HK-2 (cell line): ENCODE data around the gene NLGN2.
A peak's percentile ranks its signal among the peaks of the same experiment; 100 is the strongest.

Source experiments
- DNase-seq: peaks from one replicate; pipeline ENCODE4 v3.0.0-alpha.2; 2018; ENCODE audit not compliant: unreplicated experiment

NLGN2 gene

DNA sequence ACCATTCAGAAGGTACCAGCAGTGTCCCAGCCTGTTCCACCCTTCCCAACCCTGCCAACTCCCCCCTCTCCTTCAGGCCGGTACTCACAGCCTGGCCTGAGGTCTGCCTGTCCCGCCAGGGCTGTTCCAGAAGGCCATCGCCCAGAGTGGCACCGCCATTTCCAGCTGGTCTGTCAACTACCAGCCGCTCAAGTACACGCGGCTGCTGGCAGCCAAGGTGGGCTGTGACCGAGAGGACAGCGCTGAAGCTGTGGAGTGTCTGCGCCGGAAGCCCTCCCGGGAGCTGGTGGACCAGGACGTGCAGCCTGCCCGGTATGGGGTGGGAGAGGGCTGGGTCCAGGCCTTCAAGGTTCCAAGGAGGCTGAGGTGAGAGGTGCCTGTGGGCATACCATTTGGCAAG is 7.2 kb downstream of the NLGN2 start:
- no peak for DNase-seq

DNA sequence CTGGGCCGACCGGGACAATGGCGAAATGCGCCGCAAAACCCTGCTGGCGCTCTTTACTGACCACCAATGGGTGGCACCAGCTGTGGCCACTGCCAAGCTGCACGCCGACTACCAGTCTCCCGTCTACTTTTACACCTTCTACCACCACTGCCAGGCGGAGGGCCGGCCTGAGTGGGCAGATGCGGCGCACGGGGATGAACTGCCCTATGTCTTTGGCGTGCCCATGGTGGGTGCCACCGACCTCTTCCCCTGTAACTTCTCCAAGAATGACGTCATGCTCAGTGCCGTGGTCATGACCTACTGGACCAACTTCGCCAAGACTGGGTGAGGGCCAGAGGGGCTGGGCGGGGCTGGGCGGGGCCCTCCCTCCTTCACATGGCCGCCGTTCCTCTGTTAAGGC is 8.1 kb downstream of the NLGN2 start:
- DNase-seq: no peak

DNA sequence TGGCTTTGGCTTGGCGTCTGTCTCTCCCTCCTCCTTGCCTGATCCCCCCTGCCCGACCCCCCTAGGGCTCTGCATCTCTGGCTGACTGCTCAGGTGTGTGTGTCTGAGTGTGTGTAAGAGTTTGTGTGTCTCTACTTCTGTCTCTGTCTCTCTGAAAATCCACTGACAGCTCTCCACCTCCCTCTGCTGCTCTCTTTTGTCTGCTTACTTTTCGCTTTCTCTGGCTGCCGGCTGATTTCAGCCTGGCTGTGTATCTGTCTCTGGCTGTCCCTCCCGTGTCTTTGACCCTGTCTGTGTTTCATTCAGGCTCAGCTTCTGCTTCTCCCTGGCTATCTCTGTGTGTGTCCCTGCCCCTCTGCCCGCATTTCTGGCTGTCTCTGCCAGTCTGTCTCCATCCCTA is 8.7 kb downstream of the NLGN2 start:
- no peak for DNase-seq

DNA sequence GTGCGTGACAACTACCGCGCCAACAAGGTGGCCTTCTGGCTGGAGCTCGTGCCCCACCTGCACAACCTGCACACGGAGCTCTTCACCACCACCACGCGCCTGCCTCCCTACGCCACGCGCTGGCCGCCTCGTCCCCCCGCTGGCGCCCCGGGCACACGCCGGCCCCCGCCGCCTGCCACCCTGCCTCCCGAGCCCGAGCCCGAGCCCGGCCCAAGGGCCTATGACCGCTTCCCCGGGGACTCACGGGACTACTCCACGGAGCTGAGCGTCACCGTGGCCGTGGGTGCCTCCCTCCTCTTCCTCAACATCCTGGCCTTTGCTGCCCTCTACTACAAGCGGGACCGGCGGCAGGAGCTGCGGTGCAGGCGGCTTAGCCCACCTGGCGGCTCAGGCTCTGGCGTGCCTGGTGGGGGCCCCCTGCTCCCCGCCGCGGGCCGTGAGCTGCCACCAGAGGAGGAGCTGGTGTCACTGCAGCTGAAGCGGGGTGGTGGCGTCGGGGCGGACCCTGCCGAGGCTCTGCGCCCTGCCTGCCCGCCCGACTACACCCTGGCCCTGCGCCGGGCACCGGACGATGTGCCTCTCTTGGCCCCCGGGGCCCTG is 9.5 kb downstream of the NLGN2 start:
- no peak for DNase-seq

DNA sequence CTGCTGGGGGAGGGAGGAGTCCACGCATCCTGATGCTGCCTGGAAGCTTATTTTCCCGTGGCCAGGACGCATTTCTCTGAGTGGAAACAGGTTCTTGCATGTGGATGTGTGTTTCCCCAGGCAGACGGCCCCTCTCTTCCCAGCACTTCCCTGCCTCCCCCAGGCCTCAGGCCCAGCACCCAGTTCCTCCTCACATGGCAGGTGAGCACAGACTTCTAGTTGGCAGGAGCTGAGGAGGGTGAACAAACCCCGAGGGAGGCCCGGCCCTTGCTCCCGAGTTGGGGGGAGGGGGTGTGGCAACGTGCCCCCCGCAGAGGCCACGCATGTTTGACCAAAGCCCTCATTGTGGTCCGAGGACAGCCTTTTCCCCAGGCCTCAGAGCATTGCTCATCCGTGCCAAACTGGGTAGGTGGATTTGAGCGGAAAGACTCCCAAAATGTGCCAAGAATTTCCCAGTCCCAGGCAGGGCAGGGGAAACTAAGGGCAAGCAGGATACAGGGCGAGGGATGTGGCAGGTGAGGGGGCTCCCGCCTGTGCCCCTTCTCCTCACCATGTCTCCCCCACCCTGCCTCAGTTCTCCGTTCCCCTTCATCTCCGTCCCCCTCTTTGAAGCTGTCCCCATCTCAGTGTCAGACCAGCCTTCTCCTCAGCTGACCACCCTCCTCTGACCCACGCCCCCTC is 11.0 kb downstream of the NLGN2 start:
- DNase-seq: no peak

DNA sequence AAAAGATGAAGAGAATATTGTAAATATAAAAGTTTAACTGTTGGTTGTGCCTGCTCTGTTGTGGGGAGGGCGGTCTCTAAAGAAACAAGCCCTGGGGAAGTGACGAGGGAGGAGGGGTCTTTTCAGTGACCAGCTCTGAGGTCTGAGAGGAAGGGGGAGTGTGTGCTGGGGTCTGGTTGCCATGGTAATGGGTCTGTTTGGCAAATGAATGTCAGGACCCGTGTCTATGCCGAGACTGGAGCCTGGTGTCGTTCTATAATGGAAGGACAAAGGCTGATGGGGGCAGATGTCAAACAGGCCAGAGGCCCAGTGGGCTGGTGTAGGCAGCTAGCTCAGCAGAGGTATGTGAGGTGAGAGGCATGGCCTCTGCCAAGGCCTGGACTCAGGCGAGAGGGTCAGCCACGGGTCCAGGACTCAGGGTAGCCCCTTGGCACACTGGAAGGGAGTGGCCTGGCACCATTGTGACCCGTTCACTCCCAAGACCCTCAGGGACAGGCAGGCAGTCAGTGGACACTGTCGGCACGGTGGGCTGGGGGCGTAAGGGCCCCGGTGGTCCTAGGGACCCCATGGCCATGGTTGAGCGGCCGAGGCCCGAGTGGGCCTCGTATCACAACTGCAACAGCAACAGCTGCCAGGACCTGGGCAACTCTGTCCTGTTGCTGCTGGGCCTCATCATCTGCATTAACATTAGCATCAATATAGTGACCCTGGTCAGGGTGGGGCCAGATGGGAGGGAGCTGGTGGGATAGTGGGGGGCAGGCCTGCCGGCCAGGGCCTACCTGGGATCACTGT is 12.4 kb downstream of the NLGN2 start, which contains the start of gene SPEM1:
TSS of gene SPEM1 (plus strand) at position 506 of the 792 bp plus-strand sequence. CDS start at position 567, 61 bp downstream.
- DNase-seq: no peak

DNA sequence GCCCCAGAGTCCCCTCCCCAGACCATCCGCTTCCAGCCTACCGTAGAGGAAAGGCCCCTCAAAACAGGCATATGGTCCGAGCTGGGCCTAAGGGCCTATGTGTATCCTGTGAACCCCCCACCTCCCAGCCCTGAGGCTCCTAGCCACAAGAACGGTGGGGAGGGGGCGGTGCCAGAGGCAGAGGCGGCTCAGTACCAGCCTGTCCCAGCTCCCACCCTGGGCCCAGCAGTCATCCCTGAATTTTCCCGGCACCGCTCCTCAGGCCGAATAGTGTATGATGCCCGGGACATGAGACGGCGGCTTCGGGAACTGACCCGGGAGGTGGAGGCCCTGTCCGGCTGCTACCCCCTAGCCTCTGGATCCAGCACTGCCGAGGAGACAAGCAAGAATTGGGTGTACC is 13.5 kb downstream of the NLGN2 start:
- DNase-seq: no peak

DNA sequence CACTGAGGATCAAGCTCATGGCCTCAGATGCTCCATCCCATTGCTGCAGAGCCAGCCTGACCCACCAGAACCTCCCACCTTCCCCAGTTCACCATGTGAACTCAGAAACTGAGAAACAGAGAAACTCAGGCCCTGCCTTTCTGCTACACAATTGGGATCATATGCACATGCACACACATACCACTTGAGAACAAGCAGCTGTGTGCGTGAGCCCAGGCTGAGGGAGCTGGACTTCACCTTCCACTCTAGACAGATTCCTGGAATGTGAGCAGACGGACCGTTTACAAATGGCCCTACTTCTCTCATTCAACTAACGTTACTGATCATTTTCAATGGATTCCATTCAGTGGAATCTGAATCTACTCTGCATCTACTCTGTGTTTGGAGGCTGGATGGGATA is 16.0 kb downstream of the NLGN2 start:
- DNase-seq: no peak

DNA sequence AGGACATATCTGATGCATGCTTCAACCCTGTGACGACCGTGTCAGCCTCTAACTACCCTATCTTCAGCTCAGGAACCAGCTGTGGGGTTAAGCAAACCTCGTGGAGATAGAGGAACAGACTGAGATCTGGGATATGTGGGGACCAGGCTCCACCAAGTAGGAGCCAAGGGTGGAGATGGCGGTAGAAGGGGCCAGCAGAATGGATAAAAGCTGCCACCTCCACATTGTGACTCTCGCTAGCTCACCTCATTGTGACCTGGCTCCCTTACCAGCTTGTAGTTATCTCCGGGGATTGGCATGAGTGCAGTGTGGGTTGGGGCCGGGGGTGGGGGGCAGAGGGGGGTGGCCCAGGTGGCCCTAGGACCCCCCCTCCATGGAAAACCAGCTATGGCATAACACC is 17.7 kb downstream of the NLGN2 start, which contains the start of gene SPEM2:
TSS of gene SPEM2 (plus strand) at position 301 of the 400 bp plus-strand sequence. CDS start at position 374, 73 bp downstream.
- no peak for DNase-seq

DNA sequence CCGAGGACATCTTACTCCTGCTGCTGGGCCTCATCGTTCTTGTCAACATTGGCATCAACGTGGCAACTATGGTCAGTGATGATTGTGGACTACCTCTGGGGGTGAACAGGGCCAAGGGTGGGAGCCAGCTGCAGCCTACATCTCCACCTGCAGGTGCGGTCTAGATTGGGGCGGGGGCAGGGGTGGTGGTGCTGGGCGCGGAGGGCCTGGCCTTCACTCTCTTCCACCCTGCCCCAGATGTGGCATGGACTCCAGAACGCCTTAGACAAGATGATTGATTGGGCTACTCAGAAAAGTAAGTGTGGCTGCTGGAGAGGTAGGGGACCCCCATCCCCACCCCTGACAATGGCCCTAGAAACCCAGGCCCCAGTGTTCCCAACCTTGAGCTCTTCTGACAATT is 18.1 kb downstream of the NLGN2 start:
- no peak for DNase-seq

DNA sequence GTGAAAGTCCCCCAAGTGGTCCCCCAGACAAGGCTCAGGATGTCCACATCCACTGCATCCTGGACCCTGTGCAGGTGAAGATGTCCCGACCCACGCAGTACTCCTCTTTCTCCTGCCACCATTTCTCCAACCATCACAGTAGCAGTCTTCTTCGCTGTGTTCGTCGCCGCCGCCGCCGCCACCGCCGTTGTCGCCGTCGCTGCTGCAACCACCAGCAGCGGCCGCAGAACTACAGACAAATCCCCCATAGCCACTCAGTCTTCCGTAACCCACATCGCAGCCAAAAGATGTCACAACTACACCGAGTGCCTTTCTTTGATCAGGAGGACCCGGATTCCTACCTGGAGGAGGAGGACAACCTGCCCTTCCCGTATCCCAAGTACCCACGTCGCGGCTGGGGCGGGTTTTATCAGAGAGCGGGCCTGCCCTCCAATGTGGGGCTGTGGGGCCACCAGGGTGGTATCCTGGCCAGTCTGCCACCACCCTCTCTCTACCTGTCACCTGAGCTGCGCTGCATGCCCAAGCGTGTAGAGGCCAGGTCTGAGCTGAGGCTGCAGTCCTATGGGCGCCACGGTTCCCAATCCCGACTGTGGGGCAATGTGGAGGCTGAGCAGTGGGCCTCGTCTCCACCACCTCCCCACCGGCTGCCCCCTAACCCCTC is 18.7 kb downstream of the NLGN2 start:
- no peak for DNase-seq

DNA sequence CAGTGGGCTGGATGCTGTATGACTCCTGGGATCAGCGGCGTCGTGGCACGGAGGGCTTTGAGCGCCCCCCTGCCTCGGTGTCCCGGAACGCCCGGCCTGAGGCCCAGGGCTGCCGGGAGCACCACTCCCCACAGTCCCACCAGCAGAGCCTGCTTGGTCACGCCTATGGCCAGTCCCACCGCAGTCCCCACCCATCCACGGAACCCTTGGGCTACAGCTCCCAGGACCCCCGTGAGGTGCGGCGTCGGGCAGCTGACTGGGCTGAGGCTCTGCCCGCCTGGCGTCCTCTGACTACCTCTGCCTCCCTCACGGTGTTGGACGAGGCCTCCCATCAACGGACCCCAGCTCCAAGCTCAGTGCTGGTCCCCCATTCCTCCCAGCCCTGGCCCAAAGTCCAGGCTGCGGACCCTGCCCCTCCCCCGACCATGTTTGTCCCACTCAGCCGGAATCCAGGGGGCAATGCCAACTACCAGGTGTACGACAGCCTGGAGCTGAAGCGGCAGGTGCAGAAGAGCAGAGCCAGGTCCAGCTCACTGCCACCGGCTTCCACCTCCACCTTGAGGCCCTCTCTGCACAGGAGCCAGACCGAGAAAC is 19.3 kb downstream of the NLGN2 start:
- no peak for DNase-seq

DNA sequence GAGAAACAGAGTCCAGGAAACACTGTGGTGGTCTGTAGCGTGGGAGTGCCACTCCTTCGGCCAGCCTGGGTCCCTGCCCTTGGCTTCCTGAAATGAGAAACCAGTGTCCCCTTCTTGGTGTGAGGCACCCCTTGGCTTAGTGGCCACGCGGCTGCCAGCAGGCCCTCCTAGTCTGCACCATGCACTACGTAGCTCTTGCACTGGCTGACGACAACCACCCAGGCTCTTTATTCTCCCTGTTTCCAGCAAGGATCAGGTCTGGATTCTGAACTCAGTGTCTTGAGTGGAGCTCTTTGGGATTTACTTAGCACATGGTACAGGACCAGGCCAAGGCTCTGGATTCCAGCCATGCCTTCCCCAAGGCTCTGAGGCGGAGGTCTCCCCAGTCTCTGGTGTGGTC is 19.9 kb downstream of the NLGN2 start:
- no peak for DNase-seq

DNA sequence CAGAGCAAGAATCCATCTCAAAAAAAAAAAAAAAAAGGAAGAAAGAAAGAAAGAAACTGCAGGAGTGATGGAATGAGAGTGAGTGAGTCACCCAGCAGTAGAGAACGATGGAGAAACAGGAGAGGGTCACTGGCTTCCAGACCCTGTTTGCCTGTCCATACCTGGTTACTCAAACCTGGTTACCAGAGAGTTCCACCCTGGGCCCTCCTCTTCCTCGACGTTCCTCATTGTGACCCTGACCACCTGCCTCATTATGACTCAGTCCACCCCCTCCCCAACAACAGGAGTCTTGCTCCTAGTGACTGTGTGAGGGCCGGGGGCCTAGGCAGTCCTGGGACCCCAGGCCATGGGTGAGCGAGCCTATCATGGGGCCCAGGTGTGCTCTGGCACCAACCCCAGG is 20.9 kb downstream of the NLGN2 start, which contains the start of gene SPEM3:
TSS of gene SPEM3 (plus strand) at position 301 of the 400 bp plus-strand sequence. CDS start at position 347, 46 bp downstream.
- no peak for DNase-seq

DNA sequence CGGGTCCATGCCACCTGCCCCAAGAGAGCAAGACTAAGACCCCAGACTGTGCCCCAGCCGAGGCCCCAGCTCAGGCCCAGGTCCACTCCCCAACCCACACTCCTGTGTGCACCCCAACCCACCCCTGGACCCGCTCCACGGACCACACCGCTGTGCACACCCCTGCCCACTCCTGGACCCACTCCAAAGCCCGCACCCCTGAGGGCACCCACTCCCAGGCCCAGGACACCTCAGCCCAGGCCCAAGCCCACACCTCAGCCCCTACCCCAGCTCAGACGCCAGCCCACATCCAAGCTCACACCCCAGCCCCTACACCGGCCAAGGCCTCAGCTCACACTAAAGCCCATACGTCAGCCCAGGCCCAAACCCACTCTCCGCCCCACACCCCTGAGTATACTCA is 22.1 kb downstream of the NLGN2 start:
- no peak for DNase-seq

DNA sequence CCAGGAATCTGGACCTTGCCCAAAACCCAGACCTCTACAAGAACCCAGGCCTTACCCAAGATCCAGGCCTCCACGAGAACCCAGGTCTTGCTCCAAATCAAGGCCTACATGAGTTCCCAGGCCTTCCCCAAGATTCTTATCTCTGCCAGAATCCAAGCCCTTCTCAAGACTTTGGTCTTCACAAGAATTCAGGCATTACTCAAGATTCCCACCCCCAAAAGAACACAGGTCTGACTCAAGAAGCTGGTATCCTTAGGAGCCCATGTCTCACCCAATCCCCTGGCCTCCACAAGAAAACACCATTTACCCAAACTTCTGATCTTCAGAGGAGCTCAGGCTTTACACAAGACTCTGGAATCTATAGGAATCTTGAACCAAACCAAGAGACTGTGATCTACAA is 23.6 kb downstream of the NLGN2 start:
- DNase-seq: no peak

DNA sequence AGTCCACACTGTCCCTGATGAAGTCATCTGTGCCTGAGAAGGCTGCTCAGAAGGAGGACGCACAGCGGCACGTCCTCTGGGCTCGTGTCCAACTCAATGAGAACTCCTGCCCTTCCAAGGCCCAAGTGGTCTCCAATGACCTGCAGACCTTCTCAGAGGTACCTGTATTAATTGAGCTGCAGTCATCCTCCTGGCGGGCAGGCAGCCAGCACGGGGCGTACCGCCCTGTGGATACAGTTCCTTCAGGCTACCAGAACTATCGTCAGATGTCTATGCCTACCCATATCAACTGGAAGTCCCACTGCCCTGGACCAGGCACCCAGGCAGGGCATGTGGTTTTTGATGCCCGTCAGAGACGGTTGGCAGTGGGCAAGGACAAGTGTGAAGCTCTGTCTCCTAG is 24.7 kb downstream of the NLGN2 start:
- no peak for DNase-seq

DNA sequence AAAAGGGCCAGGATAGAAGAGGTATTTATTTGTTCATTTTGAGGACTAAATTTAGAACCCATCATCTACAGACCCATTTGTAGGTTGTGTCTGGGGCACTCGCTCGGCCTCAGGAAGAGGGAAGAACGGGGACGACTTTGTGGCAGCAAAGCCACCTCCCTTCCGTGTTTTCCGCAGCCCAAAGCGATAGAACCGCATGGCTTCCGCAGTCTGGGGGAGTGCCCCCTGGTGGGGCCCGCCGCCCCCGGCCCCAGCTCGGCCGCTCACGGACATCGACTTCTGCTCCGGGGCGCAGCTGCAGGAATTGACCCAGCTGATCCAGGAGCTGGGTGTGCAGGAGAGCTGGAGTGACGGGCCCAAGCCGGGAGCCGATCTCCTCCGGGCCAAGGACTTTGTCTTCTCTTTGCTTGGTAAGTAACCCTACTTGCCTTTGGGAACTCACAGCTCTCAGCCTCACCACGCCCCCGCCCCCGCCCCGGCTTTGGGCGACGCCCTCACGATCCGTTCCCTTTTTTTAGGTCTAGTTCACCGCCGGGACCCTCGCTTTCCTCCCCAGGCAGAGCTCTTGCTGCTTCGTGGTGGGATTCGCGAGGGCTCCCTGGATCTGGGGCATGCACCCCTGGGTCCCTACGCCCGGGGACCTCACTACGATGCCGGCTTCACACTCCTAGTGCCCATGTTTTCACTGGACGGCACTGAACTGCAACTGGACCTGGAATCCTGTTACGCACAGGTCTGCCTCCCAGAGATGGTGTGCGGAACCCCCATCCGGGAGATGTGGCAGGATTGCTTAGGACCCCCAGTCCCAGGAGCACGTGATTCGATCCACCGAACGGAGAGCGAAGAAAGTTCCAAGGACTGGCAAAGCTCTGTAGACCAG is 28.3 kb downstream of the NLGN2 start:
- peak; percentile 68 for DNase-seq

DNA sequence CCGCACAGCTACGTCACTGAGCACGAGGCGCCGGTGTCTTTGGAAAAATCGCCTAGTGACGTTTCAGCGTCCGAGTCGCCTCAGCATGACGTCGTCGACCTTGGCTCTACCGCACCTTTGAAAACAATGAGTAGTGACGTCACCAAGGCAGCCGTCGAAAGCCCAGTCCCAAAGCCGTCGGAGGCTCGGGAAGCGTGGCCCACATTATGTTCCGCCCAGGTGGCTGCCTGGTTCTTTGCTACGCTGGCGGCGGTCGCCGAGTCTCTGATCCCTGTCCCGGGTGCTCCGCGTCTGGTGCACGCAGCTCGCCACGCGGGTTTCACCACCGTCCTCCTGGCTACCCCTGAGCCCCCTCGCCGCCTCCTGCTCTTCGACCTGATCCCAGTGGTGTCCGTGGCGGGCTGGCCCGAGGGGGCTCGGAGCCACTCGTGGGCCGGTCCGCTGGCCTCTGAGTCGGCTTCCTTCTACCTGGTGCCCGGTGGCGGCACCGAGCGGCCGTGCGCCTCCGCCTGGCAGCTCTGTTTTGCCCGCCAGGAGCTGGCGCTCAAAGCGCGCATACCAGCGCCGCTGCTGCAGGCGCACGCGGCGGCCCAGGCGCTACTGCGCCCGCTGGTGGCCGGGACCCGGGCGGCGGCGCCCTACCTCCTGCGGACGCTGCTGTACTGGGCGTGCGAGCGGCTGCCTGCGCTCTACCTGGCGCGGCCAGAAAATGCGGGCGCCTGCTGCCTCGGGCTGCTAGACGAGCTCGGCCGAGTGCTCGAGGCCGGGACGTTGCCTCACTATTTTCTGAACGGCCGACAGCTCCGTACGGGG is 29.1 kb downstream of the NLGN2 start:
- peak; percentile 73 for DNase-seq

DNA sequence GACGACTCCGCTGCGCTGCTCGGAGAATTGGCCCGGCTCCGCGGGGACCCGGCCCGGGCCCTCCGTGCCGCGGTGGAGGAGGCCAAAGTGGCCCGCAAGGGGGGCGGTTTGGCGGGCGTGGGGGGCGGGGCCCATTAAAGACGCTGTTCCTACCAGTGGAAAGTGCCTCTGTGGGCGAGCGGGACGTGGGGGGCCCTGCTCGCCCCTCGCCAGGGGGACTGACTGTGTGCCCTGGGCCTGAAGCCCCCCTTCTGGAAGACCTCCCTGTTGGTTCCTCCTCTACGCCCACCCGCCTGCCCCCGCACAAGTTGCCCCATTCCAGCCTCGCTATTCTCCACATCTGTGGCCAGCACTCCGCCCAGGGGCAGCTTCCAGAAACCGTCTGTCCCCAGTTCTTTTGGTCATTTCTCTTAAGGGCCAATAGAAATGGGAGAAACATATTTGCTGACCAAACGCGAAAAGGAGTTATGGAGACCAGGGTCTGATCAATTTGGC is 29.8 kb downstream of the NLGN2 start:
- no peak for DNase-seq
